ENCODE results near the gene NEIL3.

GRCh38 chr4:177311589-177311988, 1.9 kb downstream of the NEIL3 start:
- TF ChIP-seq CTCF (IDR thresholded peaks at IDR 0.05; ENCODE audit: insufficient read depth, low read length) (no peak), POLR2AphosphoS5 (IDR thresholded peaks at IDR 0.05; ENCODE audit: low read depth) (no peak), GABPA (IDR thresholded peaks at IDR 0.05; ENCODE audit: low read depth) (no peak), REST (IDR thresholded peaks at IDR 0.05; ENCODE audit: insufficient replicate concordance, low read depth) (no peak)
